ENCODE results near the gene NCLN.
"Not testable (repeated sequence)": the region's sequence is repeated elsewhere in the genome, so short reads cannot be mapped to it uniquely, and the experiment has no call there.

NCLN gene

DNA sequence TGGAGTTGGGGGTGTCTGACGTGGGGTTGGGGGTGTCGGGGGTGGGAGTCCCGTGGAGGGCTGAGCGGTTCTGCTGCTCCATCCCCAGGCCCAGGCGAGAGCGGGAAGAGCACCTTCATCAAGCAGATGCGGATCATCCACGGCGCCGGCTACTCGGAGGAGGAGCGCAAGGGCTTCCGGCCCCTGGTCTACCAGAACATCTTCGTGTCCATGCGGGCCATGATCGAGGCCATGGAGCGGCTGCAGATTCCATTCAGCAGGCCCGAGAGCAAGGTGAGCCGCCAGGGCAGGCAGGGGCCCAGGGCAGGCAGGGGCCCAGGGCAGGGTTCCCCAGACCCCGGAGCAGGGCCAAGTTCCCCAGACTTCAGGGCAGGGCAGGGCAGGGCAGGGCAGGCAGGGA is 37.2 kb upstream of the NCLN start:
- H3K36me3 ChIP-seq (ENCODE audit: control insufficient read depth, low read depth, low read length), result no peaks in the 10 kb centered on the region
- no peaks in the 10 kb centered on the region for H3K4me1 ChIP-seq (ENCODE audit: control insufficient read depth, low read depth, low read length)
- no peak overlapping the region for H3K4me3 ChIP-seq (ENCODE audit: low read length)
- H3K9ac ChIP-seq (ENCODE audit: low read length), result no peak overlapping the region
- H3K9me3 ChIP-seq (ENCODE audit: control insufficient read depth, low read depth, low read length), result no peaks in the 10 kb centered on the region
- H3K27me3 ChIP-seq (ENCODE audit: control insufficient read depth, insufficient read depth, low read length), result no peaks in the 10 kb centered on the region
- no peak overlapping the region for H3K27ac ChIP-seq (ENCODE audit: low read length)

DNA sequence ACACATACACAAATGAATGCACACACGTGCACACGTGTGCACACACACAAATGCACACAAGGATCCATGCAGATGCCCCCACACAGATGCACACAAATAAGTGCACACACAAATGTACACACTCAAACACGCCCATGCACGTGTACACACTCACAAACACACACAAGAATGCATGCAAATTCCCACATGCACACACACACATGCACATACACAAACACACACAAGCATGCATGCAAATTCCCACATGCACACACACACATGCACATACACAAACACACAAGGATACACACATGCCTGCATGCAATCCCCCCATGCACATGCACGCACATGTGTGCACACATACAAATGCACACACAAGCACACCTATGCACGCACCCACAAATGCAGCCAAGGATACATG is 36.6 kb upstream of the NCLN start:
- H3K27me3 ChIP-seq (ENCODE audit: control insufficient read depth, insufficient read depth, low read length), result no peaks in the 10 kb centered on the region
- H3K9me3 ChIP-seq (ENCODE audit: control insufficient read depth, low read depth, low read length), result no peaks in the 10 kb centered on the region
- H3K27ac ChIP-seq (ENCODE audit: low read length), result no peak overlapping the region
- H3K9ac ChIP-seq (ENCODE audit: low read length), result no peak overlapping the region
- no peak overlapping the region for H3K4me3 ChIP-seq (ENCODE audit: low read length)
- H3K4me1 ChIP-seq (ENCODE audit: control insufficient read depth, low read depth, low read length), result no peaks in the 10 kb centered on the region
- H3K36me3 ChIP-seq (ENCODE audit: control insufficient read depth, low read depth, low read length), result no peaks in the 10 kb centered on the region

DNA sequence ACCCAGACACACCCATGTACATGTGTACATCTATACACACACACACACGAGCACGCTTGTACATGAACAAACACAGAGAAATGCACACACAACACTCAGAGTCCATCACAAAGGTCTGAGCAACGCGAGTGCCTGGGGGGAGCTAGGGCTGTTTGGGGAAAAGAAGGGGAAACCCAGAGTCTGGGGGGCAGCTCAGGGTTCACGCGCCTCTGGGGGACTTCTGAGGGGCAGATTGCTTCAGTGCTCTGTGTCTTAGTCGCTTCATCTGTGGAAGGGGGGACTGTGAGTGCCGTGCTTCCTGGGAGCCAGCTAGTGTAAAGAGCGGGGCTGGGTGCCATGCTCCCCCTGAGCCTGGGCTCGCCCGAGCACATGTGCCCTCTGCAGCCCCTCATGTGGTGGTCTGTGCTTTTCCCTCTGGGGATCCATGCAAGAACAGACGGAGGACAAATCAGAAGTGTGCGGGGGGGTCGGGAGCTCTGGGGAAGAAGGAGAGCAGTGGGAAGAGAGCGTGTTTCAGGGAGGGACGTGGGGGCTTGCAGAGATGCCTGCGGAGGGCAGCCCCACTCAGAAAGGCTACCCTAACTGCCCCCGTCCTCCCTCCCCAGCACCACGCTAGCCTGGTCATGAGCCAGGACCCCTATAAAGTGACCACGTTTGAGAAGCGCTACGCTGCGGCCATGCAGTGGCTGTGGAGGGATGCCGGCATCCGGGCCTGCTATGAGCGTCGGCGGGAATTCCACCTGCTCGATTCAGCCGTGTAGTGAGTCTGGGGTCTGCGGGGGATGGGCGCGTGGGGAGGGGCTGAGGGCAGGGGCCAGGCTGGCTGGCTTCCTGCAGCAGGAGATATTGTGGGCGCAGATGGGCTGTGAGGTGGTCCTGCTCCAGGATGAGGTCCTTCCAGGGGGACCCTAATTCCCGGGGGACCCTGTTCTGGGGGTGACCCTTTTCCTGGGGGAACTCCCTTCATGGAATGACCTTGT is 35.9 kb upstream of the NCLN start:
- H3K27ac ChIP-seq (ENCODE audit: low read length), result no peak overlapping the region
- H3K4me1 ChIP-seq (ENCODE audit: control insufficient read depth, low read depth, low read length), result no peaks in the 10 kb centered on the region
- no peaks in the 10 kb centered on the region for H3K36me3 ChIP-seq (ENCODE audit: control insufficient read depth, low read depth, low read length)
- no peaks in the 10 kb centered on the region for H3K9me3 ChIP-seq (ENCODE audit: control insufficient read depth, low read depth, low read length)
- H3K4me3 ChIP-seq (ENCODE audit: low read length), result no peak overlapping the region
- H3K9ac ChIP-seq (ENCODE audit: low read length), result no peak overlapping the region
- no peaks in the 10 kb centered on the region for H3K27me3 ChIP-seq (ENCODE audit: control insufficient read depth, insufficient read depth, low read length)

DNA sequence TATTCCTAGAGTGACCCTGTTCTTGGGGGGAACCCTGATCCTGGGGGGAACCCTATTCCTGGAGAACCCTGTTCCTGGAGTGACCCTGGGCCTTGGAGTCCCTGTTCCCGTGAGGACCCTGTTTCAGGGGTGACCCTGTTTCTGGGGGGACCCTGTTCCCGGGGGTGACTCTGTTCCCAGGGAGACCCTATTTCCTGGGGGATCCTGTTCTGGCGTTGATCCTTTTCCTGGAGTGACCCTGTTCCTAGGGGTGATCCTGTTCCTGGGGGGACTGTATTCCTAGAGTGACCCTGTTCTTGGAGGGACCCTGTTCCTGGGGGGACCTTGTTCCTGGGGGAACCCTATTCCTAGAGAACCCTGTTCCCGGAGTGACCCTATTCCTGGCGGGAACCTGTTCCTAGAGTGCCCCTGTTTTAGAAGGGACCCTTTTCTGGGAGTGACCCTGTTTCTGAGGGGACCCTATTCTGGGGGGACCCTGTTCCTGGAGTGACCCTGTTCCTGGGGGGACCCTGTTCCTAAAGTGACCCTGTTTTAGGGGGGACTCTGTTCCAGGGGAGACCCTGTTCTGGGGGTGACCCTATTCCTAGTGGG is 34.9 kb upstream of the NCLN start:
- no peak overlapping the region for H3K27ac ChIP-seq (ENCODE audit: low read length)
- no peaks in the 10 kb centered on the region for H3K9me3 ChIP-seq (ENCODE audit: control insufficient read depth, low read depth, low read length)
- no peaks in the 10 kb centered on the region for H3K36me3 ChIP-seq (ENCODE audit: control insufficient read depth, low read depth, low read length)

DNA sequence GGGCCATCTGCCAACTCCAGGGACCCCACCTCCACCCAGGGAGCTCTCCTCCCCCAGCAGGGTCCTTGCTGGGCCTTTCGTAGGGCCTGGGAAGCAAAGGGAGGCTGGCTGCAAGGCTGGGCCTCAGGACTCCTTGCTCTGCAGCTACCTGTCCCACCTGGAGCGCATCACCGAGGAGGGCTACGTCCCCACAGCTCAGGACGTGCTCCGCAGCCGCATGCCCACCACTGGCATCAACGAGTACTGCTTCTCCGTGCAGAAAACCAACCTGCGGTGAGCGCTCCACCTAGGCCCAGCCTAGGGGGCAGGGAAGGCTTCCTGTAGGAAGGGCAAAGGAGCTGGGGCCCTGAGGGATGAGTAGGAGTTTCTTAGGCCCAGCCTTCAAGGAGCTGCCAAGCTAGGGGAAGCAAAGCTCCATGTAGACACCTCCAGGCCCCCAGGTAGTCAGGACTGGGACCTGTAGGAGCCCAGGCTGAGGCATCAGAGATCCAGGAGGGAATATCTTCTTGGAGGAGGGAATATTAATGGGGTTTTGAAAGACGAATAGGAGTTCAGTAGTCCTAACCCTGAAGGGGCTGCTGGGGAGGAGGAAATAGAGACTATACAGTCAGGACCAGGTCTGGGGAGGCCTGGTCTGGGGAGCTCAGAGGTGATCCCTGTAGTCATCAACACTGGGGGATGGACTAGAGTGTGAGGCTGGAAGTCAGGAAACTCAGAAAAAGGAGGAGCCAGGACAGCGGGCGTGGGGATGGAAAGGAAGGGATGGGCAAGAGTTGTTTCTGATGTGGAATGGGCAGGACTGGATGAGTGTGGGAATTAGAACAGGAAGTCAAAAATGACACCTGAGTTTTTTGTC is 33.9 kb upstream of the NCLN start:
- H3K27ac ChIP-seq (ENCODE audit: low read length), result no peak overlapping the region
- H3K27me3 ChIP-seq (ENCODE audit: control insufficient read depth, insufficient read depth, low read length), result no peaks in the 10 kb centered on the region
- no peak overlapping the region for H3K4me3 ChIP-seq (ENCODE audit: low read length)
- no peak overlapping the region for H3K9ac ChIP-seq (ENCODE audit: low read length)
- H3K9me3 ChIP-seq (ENCODE audit: control insufficient read depth, low read depth, low read length), result no peaks in the 10 kb centered on the region
- H3K4me1 ChIP-seq (ENCODE audit: control insufficient read depth, low read depth, low read length), result no peaks in the 10 kb centered on the region
- no peaks in the 10 kb centered on the region for H3K36me3 ChIP-seq (ENCODE audit: control insufficient read depth, low read depth, low read length)

More for the DNA sequence above, 34.9 kb upstream of the NCLN start:
- no peak overlapping the region for H3K4me3 ChIP-seq (ENCODE audit: low read length)
- H3K9ac ChIP-seq (ENCODE audit: low read length), result no peak overlapping the region
- H3K27me3 ChIP-seq (ENCODE audit: control insufficient read depth, insufficient read depth, low read length), result no peaks in the 10 kb centered on the region
- no peaks in the 10 kb centered on the region for H3K4me1 ChIP-seq (ENCODE audit: control insufficient read depth, low read depth, low read length)

DNA sequence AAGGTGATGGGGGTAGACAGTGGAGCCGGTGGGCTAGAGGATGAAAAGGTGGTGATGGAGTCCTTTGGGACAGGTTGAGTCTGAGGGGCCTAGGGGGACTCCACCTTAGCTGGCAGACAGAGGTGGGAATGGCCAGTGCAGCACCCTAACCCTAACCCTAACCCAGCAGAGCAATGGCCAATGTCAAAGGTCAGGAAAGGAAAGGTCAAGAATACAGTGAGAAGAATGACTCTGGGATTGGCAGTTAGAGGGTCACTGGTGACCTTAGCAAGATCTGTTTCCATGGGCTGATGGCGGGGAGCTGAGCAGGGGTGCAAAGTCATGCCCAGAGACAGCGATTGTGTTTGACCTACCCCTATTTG is 33.3 kb upstream of the NCLN start:
- H3K4me3 ChIP-seq (ENCODE audit: low read length), result no peak overlapping the region
- no peaks in the 10 kb centered on the region for H3K27me3 ChIP-seq (ENCODE audit: control insufficient read depth, insufficient read depth, low read length)
- no peaks in the 10 kb centered on the region for H3K4me1 ChIP-seq (ENCODE audit: control insufficient read depth, low read depth, low read length)
- no peaks in the 10 kb centered on the region for H3K36me3 ChIP-seq (ENCODE audit: control insufficient read depth, low read depth, low read length)
- no peak overlapping the region for H3K27ac ChIP-seq (ENCODE audit: low read length)
- H3K9ac ChIP-seq (ENCODE audit: low read length), result no peak overlapping the region
- H3K9me3 ChIP-seq (ENCODE audit: control insufficient read depth, low read depth, low read length), result no peaks in the 10 kb centered on the region

DNA sequence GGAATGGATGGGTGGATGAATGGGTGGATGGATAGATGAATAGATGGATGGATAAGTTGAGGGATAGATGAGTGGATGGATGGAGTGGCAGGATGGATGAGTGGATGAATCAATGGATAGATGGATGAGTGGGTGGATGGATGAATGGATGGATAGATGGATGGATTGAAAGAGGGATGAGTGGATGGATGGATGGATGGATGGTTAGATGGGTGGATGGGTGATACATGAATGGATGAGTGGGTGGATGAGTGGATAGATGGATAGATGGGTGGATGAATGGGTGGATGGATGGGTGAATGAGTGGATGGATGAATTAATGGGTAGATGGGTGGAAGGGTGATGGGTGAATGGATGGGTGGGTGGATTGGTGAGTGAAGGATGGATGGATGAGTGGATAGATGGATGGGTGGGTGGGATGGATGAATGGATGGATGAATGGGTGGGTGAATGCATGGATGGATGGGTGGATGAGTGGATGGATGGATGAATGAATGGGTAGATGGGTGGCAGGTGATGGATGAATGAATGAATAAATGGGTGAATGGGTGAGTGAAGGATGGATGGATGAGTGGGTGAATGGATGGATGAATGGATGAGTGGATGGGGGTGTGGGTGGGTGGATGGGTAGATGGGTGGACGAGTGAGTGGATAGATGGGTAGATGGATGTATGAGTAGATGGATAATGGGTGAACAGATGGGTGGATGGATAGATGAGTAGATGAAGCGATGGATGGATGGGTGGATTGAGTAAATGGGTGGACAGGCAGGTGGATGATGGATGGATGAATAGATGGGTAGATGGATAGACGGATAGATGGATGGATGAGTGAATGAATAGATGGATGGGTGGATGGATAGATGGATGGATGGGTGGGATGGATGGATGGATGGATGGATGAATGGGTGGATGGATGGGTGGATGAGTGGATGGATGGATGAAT is 32.2 kb upstream of the NCLN start:
- Histone ChIP-seq H3K4me1 (ENCODE audit: control insufficient read depth, low read depth, low read length) (no peaks in the 10 kb centered on the region), H3K27me3 (ENCODE audit: control insufficient read depth, insufficient read depth, low read length) (no peaks in the 10 kb centered on the region), H3K9ac (ENCODE audit: low read length) (no peak overlapping the region), H3K4me3 (ENCODE audit: low read length) (no peak overlapping the region), H3K9me3 (ENCODE audit: control insufficient read depth, low read depth, low read length) (no peaks in the 10 kb centered on the region), H3K27ac (ENCODE audit: low read length) (no peak overlapping the region), H3K36me3 (ENCODE audit: control insufficient read depth, low read depth, low read length) (no peaks in the 10 kb centered on the region)

DNA sequence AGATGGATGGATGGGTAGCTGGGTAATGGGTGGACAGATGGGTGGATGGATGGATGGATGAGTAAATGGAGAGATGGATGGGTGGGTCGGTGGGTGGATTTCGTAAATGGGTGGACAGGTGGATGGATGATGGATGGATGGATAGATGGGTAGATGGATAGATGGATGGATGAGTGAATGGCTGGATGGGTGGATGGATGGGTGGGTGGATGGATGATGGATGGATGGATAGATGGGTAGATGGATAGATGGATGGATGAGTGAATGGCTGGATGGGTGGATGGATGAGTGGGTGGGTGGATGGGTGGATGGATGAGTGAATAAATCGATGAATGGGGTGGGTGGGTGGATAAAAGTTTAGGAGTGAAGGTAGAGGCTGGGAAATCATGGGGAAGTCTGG is 31.3 kb upstream of the NCLN start:
- not testable (repeated sequence) for H3K9me3 ChIP-seq (ENCODE audit: control insufficient read depth, low read depth, low read length); H3K4me3 ChIP-seq (ENCODE audit: low read length); H3K9ac ChIP-seq (ENCODE audit: low read length); H3K4me1 ChIP-seq (ENCODE audit: control insufficient read depth, low read depth, low read length); H3K27ac ChIP-seq (ENCODE audit: low read length); H3K27me3 ChIP-seq (ENCODE audit: control insufficient read depth, insufficient read depth, low read length); H3K36me3 ChIP-seq (ENCODE audit: control insufficient read depth, low read depth, low read length)

DNA sequence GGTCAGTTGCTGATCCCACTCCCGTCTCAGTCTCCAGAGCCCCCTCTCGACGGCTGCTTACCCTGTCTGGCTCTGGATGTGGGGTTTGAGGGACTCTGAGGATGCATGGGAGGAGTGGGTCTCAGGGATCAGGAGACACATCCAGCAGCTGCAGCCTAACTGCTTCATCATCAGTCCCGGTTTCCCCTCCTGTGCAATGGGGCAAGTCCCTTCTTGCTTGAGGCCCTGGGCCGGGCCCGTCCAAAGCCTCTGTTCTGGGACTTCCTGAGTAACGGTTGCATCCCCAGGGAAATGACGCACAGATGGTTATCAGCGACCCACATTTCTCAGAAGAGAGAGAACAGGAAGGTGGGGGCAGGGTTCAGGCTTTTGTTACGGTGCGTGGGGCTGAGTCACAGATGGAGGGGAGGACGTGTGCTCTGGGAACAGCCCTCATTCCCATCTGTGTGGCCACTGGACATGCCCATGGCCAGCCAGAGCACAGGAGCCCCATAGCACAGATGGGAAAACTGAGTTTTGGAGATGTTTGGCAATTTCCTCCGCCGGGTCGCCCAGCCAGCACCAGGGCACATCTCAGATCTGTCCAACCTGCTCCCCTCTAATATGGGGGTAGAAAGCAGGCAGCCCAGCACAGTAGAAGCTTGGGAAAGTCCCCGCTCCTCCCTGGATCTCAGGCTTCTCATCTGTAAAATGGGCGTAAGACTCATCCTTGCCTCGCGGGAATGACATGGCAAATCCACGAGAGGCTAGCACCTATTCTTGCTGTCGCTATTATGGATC is 30.6 kb upstream of the NCLN start:
- no peak overlapping the region for H3K27ac ChIP-seq (ENCODE audit: low read length)
- no peaks in the 10 kb centered on the region for H3K4me1 ChIP-seq (ENCODE audit: control insufficient read depth, low read depth, low read length)
- no peak overlapping the region for H3K9ac ChIP-seq (ENCODE audit: low read length)
- H3K4me3 ChIP-seq (ENCODE audit: low read length), result no peak overlapping the region
- H3K27me3 ChIP-seq (ENCODE audit: control insufficient read depth, insufficient read depth, low read length), result no peaks in the 10 kb centered on the region
- H3K9me3 ChIP-seq (ENCODE audit: control insufficient read depth, low read depth, low read length), result no peaks in the 10 kb centered on the region
- no peaks in the 10 kb centered on the region for H3K36me3 ChIP-seq (ENCODE audit: control insufficient read depth, low read depth, low read length)

DNA sequence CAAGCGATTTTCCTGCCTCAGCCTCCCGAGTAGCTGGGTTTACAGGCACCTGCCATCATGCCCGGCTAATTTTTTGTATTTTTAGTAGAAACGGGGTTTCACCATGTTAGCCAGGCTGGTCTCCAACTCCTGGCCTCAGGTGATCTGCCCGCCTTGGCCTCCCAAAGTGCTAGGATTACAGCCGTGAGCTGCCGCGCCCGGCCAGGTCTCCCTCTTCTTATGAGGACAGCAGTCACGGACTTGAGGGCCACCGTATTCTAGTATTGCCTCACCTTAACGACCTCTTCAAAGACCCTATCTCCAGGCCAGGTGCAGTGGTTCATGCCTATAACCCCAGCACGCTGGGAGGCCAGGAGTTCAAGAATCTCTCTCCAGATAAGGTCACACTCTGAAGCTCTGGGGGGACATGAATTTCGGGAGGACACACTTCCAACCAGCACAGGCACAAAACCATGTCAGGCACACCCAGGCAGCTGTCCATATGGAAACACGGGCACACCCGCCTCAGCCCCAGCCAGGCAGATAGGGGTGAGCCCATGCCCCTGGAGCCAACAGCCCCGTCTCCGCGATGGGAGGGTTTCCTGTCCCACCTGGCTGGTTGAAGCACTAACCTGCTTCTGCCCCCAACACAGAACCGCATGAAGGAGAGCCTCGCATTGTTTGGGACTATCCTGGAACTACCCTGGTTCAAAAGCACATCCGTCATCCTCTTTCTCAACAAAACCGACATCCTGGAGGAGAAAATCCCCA is 28.5 kb upstream of the NCLN start:
- no peaks in the 10 kb centered on the region for H3K36me3 ChIP-seq (ENCODE audit: control insufficient read depth, low read depth, low read length)
- no peaks in the 10 kb centered on the region for H3K4me1 ChIP-seq (ENCODE audit: control insufficient read depth, low read depth, low read length)
- H3K27me3 ChIP-seq (ENCODE audit: control insufficient read depth, insufficient read depth, low read length), result no peaks in the 10 kb centered on the region
- H3K4me3 ChIP-seq (ENCODE audit: low read length), result no peak overlapping the region
- H3K9me3 ChIP-seq (ENCODE audit: control insufficient read depth, low read depth, low read length), result no peaks in the 10 kb centered on the region
- H3K9ac ChIP-seq (ENCODE audit: low read length), result no peak overlapping the region
- H3K27ac ChIP-seq (ENCODE audit: low read length), result no peak overlapping the region
